GM19467 (cell line): ENCODE results near the gene SCO2.
"Not testable (repeated sequence)": the region's sequence is repeated elsewhere in the genome, so short reads cannot be mapped to it uniquely, and the experiment has no call there.

Experiments used
- ATAC-seq: cut with Tn5 transposase; IDR thresholded peaks from one replicate; pipeline ENCODE4 v1.9.1; 2021; ENCODE audit warnings: mild to moderate bottlenecking, moderate library complexity; ENCODE audit not compliant: unreplicated experiment

SCO2 gene

GRCh38 chr22:50551160-50551752 lies 25.9 kb upstream of the SCO2 start:
- no peak for ATAC-seq

GRCh38 chr22:50550395-50550794 lies 25.0 kb upstream of the SCO2 start:
- ATAC-seq, result no peak

- no peak for ATAC-seq
Measured at GRCh38 chr22:50548921-50549790, 23.8 kb upstream of the SCO2 start.

DNA sequence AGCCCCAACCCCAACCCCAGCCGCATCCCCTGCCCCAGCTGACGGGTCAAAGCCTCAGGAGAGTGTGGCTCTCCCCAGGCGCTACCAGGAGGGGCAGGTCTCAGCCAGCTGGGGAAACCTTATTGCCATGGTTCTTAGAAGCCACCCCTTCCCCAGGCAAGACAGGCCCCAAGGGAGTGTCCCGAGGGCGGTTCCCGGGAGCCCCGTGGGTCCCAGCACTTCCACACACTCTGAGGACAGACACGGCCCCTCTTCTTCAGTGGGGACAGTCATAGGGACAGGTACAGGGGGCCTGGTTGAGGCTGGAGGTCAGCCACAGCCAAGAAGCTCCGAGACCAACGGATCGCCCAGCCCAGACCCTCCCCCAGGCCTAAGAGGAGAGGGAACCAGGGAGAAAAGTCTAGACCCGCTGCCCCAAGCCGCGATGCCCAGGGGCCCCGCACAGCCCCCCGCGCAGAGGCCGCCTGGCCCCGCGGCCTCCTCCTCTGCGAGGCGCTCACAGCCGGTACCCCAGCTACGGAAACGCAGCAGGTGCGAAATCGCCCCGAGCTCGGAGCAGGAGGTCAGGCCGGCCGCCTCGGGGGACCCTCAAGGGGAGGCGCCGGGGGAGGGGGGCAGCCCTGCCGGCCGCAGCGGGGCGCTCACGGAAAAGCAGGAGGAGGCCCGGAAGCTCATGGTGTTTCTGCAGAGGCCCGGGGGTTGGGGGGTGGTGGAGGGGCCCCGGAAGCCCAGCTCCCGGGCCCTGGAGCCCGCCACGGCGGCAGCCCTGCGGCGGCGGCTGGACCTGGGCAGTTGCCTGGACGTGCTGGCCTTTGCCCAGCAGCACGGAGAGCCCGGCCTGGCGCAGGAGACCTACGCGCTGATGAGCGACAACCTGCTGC lies 22.9 kb upstream of the SCO2 start:
- no peak for ATAC-seq

DNA sequence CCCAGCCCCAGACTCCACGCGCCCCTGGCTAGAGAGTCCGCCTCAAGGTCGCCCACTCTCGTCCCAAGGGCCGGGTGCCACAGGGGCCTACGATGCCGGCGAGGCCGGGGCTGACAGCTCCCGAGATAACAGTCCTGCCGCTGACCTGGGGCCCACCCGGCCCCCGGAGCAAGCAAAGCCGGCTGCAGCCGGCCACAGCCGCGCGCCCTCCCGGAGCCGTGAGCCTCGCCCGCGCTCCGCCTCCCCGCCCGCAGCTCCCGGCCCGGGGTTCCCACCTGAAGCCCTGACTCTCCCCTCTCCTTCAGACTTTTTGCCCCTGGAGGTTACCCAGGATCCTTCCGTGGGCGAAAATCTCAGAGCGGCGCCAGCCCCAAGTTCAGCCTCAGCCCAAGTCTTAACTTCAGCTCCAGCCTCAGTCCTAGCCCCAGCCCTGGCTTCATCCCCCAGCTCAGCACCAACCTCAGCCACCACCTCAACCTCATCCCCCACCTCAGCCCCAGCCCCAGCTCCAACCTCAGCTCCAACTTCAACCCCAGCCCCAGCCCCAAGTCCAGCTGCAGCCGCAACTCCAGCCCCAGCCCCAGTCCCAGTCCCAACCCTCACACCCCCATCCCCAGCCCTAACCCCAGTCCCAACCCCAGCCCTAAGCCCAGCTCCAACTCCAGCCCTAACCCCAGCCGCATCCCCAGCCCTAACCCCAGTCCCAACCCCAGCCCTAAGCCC lies 22.0 kb upstream of the SCO2 start:
- no peak for ATAC-seq

DNA sequence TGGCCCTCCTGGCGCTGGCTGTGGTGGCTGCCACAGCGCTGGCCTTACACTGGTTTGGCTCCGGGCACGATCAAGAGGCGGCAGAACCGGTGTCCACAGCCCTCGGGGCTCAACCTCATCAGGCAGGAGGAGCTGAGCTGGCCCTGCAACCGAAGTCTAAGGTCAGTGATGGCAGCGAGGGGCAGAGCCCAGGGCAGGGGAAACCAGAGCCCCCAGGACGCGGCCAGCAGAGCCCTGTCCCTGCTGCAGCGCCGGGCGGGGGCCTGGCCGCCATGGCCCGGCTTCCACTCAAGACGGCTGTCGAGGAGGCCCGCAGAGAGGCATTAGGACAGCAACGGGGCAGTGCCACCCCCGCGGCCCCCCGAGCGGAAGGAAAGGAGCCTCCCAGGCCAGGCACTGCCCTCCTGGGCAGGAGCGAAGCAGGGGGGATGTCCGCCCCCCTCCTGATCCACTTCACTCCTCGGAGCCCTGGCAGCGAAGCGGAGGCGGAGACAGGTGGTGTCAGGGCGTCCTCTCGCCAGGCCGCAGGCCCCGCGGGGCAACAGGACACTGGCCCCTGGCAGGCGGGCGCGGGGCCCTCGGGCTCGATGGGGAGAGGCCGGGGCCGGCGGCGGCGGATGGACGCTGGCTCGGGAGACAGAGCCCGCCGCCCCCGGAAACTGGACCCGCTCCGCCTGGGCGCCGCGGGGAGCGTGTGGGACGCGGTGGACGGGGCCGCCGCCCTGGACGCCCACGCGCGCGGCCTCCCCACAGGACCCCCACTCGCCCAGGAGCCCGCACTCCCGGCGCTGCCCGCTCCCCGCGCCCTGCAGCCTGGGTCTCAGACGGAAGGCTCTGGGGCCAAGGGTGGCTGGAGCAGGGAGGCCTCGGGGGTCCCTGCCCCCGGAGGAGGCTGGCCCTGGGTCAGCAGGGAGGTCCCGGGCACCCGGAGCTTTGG lies 21.2 kb upstream of the SCO2 start:
- no peak for ATAC-seq

GRCh38 chr22:50545522-50546325 lies 20.3 kb upstream of the SCO2 start, which contains the start of gene KLHDC7B:
KLHDC7B (plus strand) TSS chr22:50545899; CDS start chr22:50546244, 345 bp downstream.
- no peak for ATAC-seq

DNA sequence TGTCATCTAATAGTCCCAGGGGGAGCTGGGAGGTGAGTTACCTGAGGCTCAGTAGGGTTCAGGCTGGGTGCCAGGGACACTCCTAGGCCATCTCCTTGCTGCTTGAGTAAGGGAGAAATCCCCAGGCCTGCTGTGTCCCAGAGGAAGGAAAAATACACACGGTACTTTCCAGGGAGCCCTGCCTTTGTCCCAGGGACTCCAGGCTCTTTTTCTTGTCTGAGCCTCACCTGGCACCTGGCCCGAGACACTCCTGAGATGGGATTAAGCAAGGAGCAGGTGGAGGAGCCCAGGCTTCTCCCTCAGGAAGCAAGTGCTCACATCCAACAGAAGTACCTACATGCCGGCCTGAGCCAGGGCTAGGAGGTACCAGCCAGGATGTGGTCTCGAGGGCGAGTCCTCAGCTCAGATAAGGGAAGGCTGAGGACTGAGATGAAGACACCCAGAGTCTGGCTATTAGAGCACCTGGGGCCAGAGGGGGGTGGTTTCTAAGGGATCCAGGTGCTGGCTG lies 19.4 kb upstream of the SCO2 start:
- no peak for ATAC-seq

DNA sequence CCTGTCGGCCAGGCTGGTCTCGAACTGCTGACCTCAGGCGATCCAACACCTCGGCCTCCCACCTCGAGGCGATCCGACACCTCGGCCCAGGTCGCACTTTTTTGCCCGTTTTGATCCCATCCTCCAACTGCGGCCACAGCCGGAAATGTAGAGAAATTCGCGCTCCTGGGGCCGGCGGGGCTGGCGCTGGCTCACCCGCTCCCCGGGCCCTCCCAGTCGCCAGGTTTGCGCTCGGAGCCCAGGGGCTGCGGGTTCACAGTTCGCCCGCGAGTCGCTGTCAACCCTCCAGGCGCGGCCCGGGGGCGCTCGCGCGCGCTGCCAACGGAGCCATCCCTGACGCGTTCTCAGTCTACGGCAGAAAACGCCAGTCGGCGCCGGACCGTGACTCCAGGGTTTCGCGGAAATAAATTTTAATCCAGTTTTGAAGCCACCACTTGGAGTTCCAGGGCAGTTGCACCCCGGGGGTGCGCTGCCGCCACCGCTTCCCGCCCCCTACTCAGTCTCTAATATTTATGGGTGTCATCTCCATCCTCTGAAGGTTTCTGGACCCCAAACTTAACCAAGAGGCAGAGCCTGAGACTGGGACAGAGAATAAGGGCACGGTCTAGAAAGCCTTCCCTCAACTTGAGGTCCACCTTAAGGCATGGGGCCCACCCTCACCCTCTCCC lies 18.8 kb upstream of the SCO2 start:
- ATAC-seq, result no peak

- no peak for ATAC-seq
Measured at GRCh38 chr22:50542416-50542927, 17.1 kb upstream of the SCO2 start.

- not testable (repeated sequence) for ATAC-seq
Measured at GRCh38 chr22:50541667-50542026, 16.2 kb upstream of the SCO2 start.

DNA sequence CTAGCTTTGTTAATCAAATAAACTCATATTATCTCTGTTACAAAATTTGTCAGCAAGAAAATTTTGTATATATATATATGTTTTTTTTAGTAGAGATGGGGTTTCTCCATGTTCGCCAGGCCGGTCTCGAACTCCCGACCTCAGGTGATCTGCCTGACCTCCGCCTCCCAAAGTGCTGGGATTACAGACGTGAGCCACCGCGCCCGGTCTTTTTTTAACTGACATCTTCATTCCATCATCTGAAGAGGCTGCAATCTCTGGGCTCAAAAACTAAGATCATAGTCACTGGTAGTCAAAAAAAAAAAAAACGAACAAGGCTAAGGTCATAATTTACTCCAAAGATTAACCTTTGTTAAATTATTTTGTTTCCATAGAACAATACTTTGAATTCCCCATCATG lies 15.0 kb upstream of the SCO2 start:
- no peak for ATAC-seq

GRCh38 chr22:50537765-50538164 lies 12.4 kb upstream of the SCO2 start:
- ATAC-seq, result no peak

GRCh38 chr22:50536226-50536625 lies 10.8 kb upstream of the SCO2 start:
- no peak for ATAC-seq

DNA sequence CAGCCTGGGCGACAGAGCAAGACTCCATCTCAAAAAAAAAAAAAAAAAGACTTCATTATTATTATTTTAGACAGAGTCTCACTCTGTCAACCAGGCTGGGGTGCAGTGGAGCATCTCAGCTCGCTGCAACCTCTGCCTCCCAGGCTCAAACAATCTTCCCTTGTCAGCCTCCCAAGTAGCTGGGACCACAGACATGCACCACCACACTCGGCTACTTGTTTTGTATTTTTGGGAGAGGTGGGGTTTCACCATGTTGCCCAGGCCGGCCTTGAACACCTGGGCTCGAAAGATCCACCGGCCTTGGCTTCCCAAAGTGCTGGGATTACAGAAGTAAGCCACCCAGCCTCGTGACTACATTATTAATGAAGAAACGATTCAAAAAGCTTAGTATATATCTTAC lies 9.7 kb upstream of the SCO2 start:
- no peak for ATAC-seq

DNA sequence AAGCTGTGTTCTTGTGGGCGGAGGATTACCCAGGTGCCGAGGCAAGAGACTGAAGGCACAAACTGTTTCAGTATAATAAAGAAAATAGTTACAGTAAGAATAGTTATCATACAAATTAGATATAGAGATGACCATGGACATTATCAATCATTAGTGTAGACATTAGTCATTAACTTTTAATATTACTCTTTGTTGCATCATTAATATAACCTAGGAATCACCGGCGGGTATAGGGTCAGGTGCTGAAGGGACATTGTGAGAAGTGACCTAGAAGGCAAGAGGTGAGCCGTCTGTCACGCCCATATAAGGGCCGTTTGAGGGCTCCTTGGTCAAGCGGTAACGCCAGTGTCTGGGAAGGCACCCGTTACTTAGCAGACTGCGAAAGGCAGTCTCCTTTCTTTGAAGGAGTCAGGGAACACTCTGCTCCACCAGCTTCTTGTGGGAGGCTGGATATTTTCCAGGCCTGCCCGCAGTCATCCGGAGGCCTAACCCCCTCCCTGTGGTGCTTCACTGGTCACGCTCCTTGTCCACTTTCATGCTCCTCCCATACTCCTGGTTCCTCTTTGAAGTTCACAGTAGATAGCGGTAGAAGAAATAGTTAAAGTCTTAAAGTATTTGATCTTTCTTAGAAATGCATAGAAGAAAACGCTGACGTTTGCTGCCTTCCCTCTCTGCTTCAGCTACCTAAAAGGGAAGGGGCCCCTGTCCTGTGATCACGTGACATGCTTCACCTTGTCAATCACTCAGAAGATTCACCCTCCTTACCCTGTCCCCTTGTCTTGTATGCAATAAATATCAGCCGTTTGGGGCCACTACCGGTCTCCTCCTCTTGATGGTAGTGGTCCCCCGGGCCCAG lies 8.7 kb upstream of the SCO2 start:
- ATAC-seq, result not testable (repeated sequence)
